Liver (tissue), 9 donors: ENCODE results near the gene POLR2H. TPM values are rescaled to one million over a fixed set of nuclear protein-coding genes. Genes with fewer than 3 reads are reported as not detected.

ENCODE experiments used
- DNase-seq: peaks from one replicate; pipeline ENCODE4 v3.0.0-alpha.2; 2017; ENCODE audit warnings: low spot score
- H3K27ac ChIP-seq, 2 donors: one replicate each; pipeline ENCODE4 v1.7.0; 2013; ENCODE audit warnings: inconsistent platforms in 2 of 2, low read length in 2 of 2, control low read depth in 1 of 2, low read depth in 1 of 2, mild to moderate bottlenecking in 1 of 2
- H3K27me3 ChIP-seq, 4 donors: one replicate each; pipeline versions ENCODE4 v1.6.1 to v1.7.0; 2013; ENCODE audit warnings: low read length in 3 of 4, inconsistent platforms in 1 of 4, mild to moderate bottlenecking in 1 of 4, moderate library complexity in 1 of 4; ENCODE audit not compliant: control insufficient read depth in 4 of 4, insufficient read depth in 4 of 4
- H3K36me3 ChIP-seq, 4 donors: one replicate each; pipeline versions ENCODE4 v1.6.1 to v1.7.0; 2013; ENCODE audit warnings: low read length in 3 of 4, mild to moderate bottlenecking in 3 of 4, low read depth in 1 of 4, moderate library complexity in 1 of 4; ENCODE audit not compliant: control insufficient read depth in 4 of 4, insufficient read depth in 3 of 4
- H3K4me1 ChIP-seq, 4 donors: one replicate each; pipeline versions ENCODE4 v1.6.1 to v1.7.0; 2013; ENCODE audit warnings: low read length in 3 of 4, mild to moderate bottlenecking in 3 of 4, moderate library complexity in 1 of 4; ENCODE audit not compliant: control insufficient read depth in 4 of 4, insufficient read depth in 4 of 4
- H3K4me3 ChIP-seq, 3 donors: one replicate each; pipeline versions ENCODE4 v1.6.1 to v1.7.0; 2013; ENCODE audit warnings: low read length in 3 of 3, control low read depth in 1 of 3, low read depth in 1 of 3, mild to moderate bottlenecking in 1 of 3
- H3K9ac ChIP-seq, 2 donors: one replicate each; pipeline ENCODE4 v1.7.0; 2013; ENCODE audit warnings: low read length in 2 of 2, mild to moderate bottlenecking in 2 of 2, moderate library complexity in 2 of 2, control low read depth in 1 of 2, low read depth in 1 of 2
- H3K9me3 ChIP-seq, 4 donors: one replicate each; pipeline versions ENCODE4 v1.6.1 to v1.7.0; 2013; ENCODE audit warnings: low read length in 3 of 4; ENCODE audit not compliant: control insufficient read depth in 4 of 4
- ATF3 ChIP-seq: IDR thresholded peaks from 2 replicates; pipeline ENCODE4 v1.6.1; 2016; ENCODE audit warnings: antibody characterized with exemption
- EGR1 ChIP-seq, 2 donors: IDR thresholded peaks; 2 replicates each; pipeline ENCODE4 v1.6.1; 2016 to 2018; ENCODE audit warnings: antibody characterized with exemption in 2 of 2, low read depth in 2 of 2
- FOXA1 ChIP-seq: IDR thresholded peaks from 2 replicates; pipeline ENCODE4 v1.6.1; 2016; ENCODE audit warnings: antibody characterized with exemption
- FOXA2 ChIP-seq: IDR thresholded peaks from 2 replicates; pipeline ENCODE4 v1.6.1; 2016; ENCODE audit warnings: antibody characterized with exemption
- HNF4G ChIP-seq: IDR thresholded peaks from 2 replicates; pipeline ENCODE4 v1.6.1; 2016; ENCODE audit warnings: antibody characterized with exemption
- JUND ChIP-seq, 2 donors: IDR thresholded peaks; 2 replicates each; pipeline ENCODE4 v1.6.1; 2016; ENCODE audit warnings: antibody characterized with exemption in 2 of 2
- MAX ChIP-seq: IDR thresholded peaks from 2 replicates; pipeline ENCODE4 v1.6.1; 2016; ENCODE audit warnings: antibody characterized with exemption
- NR2F2 ChIP-seq: IDR thresholded peaks from 2 replicates; pipeline ENCODE4 v1.6.1; 2016; ENCODE audit warnings: antibody characterized with exemption
- RAD21 ChIP-seq, 2 donors: IDR thresholded peaks; 2 replicates each; pipeline ENCODE4 v1.6.1; 2016; ENCODE audit warnings: antibody characterized with exemption in 2 of 2, mild to moderate bottlenecking in 2 of 2
- REST ChIP-seq: IDR thresholded peaks from 2 replicates; pipeline ENCODE4 v1.6.1; 2016; ENCODE audit warnings: antibody characterized with exemption, mild to moderate bottlenecking
- RXRA ChIP-seq, 2 donors: IDR thresholded peaks; 2 replicates each; pipeline ENCODE4 v1.6.1; 2017 to 2018; ENCODE audit warnings: antibody characterized with exemption in 2 of 2, mild to moderate bottlenecking in 1 of 2
- SP1 ChIP-seq: IDR thresholded peaks from 2 replicates; pipeline ENCODE4 v1.6.1; 2018; ENCODE audit warnings: antibody characterized with exemption, mild to moderate bottlenecking
- TAF1 ChIP-seq: conservative IDR thresholded peaks from 2 replicates; pipeline ENCODE4 v1.6.1; 2016; ENCODE audit warnings: antibody characterized with exemption, mild to moderate bottlenecking
- YY1 ChIP-seq: IDR thresholded peaks from 2 replicates; pipeline ENCODE4 v1.6.1; 2016; ENCODE audit warnings: antibody characterized with exemption, mild to moderate bottlenecking
- ZBTB33 ChIP-seq: IDR thresholded peaks from 2 replicates; pipeline ENCODE4 v1.6.1; 2016; ENCODE audit warnings: antibody characterized with exemption
- WGBS: extraction: QIAGEN DNeasy Blood & Tissue Kit; methylation state at CpG from one replicate; pipeline ENCODE4 v1.1.7; 2013; 5-methylcytosine and 5-hydroxymethylcytosine counted together
- polyA plus RNA-seq, 2 donors: library from polyadenylated mRNA; stranded (reverse) in 1 of 2; unstranded in 1 of 2; fragments of 200-250 nt in 1 of 2; fragments of >200 nt in 1 of 2; fragmentation: Nextera tagmentation in 1 of 2; extraction: Ambion mirVana in 1 of 2; gene quantifications; one replicate each; pipeline versions ENCODE4 v1.2.1 to v1.2.3, GENCODE V29; 2013 to 2015
- total RNA-seq, 2 donors: library from RNA; depleted of rRNA; stranded (reverse); fragments of >200 nt; gene quantifications; one replicate each; pipeline ENCODE4 v1.2.3, GENCODE V29; 2014
- donor health status: healthy.
- donor health status: healthy.
- donor health status: healthy.
- donor health status: healthy.
- donor health status: healthy.

Gene POLR2H
- total and polyA plus RNA-seq, 4 donors = 25.7 to 55.7 (median 43.5) TPM

- 88% methylated on average over 18 of the region's 18 CpGs for WGBS
- no peak overlapping the region for H3K27ac ChIP-seq
- DNase-seq = no peak
Observed at GRCh38 chr3:184355261-184356040, 6.1 kb upstream of the POLR2H start.

GRCh38 chr3:184357248-184358123 is 4.0 kb upstream of the POLR2H start:
- TF ChIP-seq TAF1 (no peak), EGR1 (IDR thresholded peaks at IDR 0.05; ENCODE audit: low read depth in 2 of 2) (no peak), HNF4G (no peak), REST (no peak), ATF3 (no peak), SP1 (no peak), ZBTB33 (no peak), RAD21 (IDR thresholded peaks at IDR 0.05) (no peak), NR2F2 (no peak), RXRA (IDR thresholded peaks at IDR 0.05) (no peak)
- no peak overlapping the region for H3K27ac ChIP-seq
- H3K4me3 ChIP-seq = no peak overlapping the region
- no peaks in the 10 kb centered on the region for H3K27me3 ChIP-seq
- DNase-seq = no peak
- no peak overlapping the region for H3K9ac ChIP-seq
- 94% methylated on average over 24 of the region's 24 CpGs for WGBS
- peaks cover 1 to 16% (median 9%) of the 10 kb centered on the region in 4 donors for H3K4me1 ChIP-seq
- no peaks in the 10 kb centered on the region for H3K9me3 ChIP-seq
- no peaks in the 10 kb centered on the region for H3K36me3 ChIP-seq

More at GRCh38 chr3:184355261-184356040, 6.1 kb upstream of the POLR2H start:
- Histone ChIP-seq H3K9ac (no peak overlapping the region), H3K27me3 (no peaks in the 10 kb centered on the region), H3K36me3 (no peaks in the 10 kb centered on the region), H3K4me1 (peaks cover 8 to 22% (median 14%) of the 10 kb centered on the region in 4 donors), H3K4me3 (no peak overlapping the region), H3K9me3 (no peaks in the 10 kb centered on the region)
- TF ChIP-seq TAF1 (no peak), FOXA1 (no peak), MAX (no peak), JUND (IDR thresholded peaks at IDR 0.05) (no peak), EGR1 (IDR thresholded peaks at IDR 0.05; ENCODE audit: low read depth in 2 of 2) (no peak), YY1 (no peak), SP1 (no peak), HNF4G (no peak), NR2F2 (no peak), FOXA2 (no peak)
